Lower lobe of right lung (tissue), 2 donors: ENCODE data around the gene DCTN2. TPM values are rescaled to one million over a fixed set of nuclear protein-coding genes. Genes with fewer than 3 reads are reported as not detected.
"Not testable (repeated sequence)": the region's sequence is repeated elsewhere in the genome, so short reads cannot be mapped to it uniquely, and the experiment has no call there.

Experiments used
- ATAC-seq, 2 donors: fragments of 200-7000 bp; cut with Tn5 transposase; one replicate each; pipeline ENCODE4 v1.9.1; 2020 to 2022; ENCODE audit warnings: mild to moderate bottlenecking in 2 of 2, moderate library complexity in 2 of 2
- DNase-seq: peaks from one replicate; pipeline ENCODE4 v3.0.0-alpha.2; 2020
- H3K27ac ChIP-seq: fragments of 200-600 bp; one replicate; pipeline ENCODE4 v1.8.0; 2022
- H3K27me3 ChIP-seq: fragments of 200-600 bp; one replicate; pipeline ENCODE4 v1.8.0; 2022; ENCODE audit warnings: low read depth
- H3K36me3 ChIP-seq: fragments of 200-600 bp; one replicate; pipeline ENCODE4 v1.8.0; 2022; ENCODE audit warnings: mild to moderate bottlenecking
- H3K4me1 ChIP-seq: fragments of 200-600 bp; one replicate; pipeline ENCODE4 v1.8.0; 2022
- H3K4me3 ChIP-seq: fragments of 200-600 bp; one replicate; pipeline ENCODE4 v1.8.0; 2022; ENCODE audit warnings: mild to moderate bottlenecking
- H3K9me3 ChIP-seq: fragments of 200-600 bp; one replicate; pipeline ENCODE4 v1.8.0; 2022
- CTCF ChIP-seq: fragments of 200-600 bp; IDR thresholded peaks from one replicate; pipeline ENCODE4 v1.8.0; 2022; ENCODE audit warnings: antibody characterized with exemption, mild to moderate bottlenecking
- intact Hi-C: fragments of 100-400 bp; cut with DNase I; formaldehyde crosslinking; loops from one replicate; pipeline ENCODE4 v1.11.0; 2022
- total RNA-seq: library from RNA; stranded (reverse); fragmentation: NEBNext Ultra II Directional; extraction: Animal tissue kit (Norgen Biotek cat#: 25700); gene quantifications from one replicate; pipeline ENCODE4 v1.2.1, GENCODE V29; 2021
- donor health status: DM: no; HTN: yes; CAD: no; lungs with severe emphysema.

The DCTN2 gene
- total RNA-seq, 1 donor from 2014 or later: 88.3 TPM

DNA sequence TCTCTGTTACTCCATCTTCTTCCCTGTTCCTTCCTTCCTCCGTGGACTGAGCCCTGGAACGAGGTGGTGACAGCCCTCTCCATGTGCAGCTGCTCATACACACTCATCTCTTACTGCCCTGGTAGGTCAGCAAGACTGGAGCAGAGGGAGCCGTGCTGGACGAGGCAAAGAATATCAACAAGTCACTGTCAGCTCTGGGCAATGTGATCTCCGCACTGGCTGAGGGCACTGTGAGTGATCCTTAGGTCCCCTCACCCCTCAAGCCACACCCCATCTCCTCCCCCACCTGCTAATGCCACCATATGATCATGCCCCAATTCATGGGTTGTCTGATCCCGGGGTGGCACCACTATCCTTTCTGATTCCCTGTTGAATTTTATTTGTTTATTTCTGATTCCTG lies 21.8 kb upstream of the DCTN2 start:
- Histone ChIP-seq H3K27ac (no peak overlapping the region), H3K9me3 (no peaks in the 10 kb centered on the region), H3K4me1 (no peaks in the 10 kb centered on the region), H3K36me3 (no peaks in the 10 kb centered on the region), H3K27me3 (no peaks in the 10 kb centered on the region), H3K4me3 (no peak overlapping the region)
- DNase-seq: no peak
- intact Hi-C loops: no loop called here
- peak in 1 of 2 donors; percentile 22 for ATAC-seq
- no peak for TF ChIP-seq CTCF

- Histone ChIP-seq H3K36me3 (no peaks in the 10 kb centered on the region), H3K27ac (no peak overlapping the region), H3K4me3 (no peak overlapping the region), H3K9me3 (no peaks in the 10 kb centered on the region), H3K4me1 (no peaks in the 10 kb centered on the region), H3K27me3 (peaks cover 3% of the 10 kb centered on the region)
- no peak for ATAC-seq
- intact Hi-C loops: no loop called here
- TF ChIP-seq CTCF: no peak
- no peak for DNase-seq
Observed at GRCh38 chr12:57564178-57564740, 17.3 kb upstream of the DCTN2 start.

DNA sequence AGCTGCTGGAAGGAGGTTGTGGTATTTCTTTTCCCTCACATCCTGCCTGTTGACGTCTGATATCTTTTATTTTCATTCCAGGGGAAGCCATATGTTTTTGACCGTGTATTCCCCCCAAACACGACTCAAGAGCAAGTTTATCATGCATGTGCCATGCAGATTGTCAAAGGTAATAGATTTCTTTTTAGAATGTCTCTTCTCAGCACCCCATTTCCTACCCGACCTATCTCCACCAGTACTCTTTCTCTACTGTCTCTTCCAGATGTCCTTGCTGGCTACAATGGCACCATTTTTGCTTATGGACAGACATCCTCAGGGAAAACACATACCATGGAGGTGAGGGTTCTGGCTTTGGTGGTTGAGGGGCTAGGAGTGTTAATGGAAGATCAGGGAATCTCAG lies 16.4 kb upstream of the DCTN2 start:
- ATAC-seq: no peak
- Histone ChIP-seq H3K9me3 (no peaks in the 10 kb centered on the region), H3K4me3 (no peak overlapping the region), H3K27me3 (peaks cover 3% of the 10 kb centered on the region), H3K36me3 (no peaks in the 10 kb centered on the region), H3K27ac (no peak overlapping the region), H3K4me1 (no peaks in the 10 kb centered on the region)
- no peak for DNase-seq
- TF ChIP-seq CTCF: no peak
- intact Hi-C loops: no loop called here

GRCh38 chr12:57561117-57561516 lies 14.1 kb upstream of the DCTN2 start:
- H3K4me3 ChIP-seq, DNase-seq, H3K9me3 ChIP-seq, H3K27ac ChIP-seq, H3K4me1 ChIP-seq, ATAC-seq, intact Hi-C loops, H3K36me3 ChIP-seq, H3K27me3 ChIP-seq: not testable (repeated sequence)

- Histone ChIP-seq H3K9me3 (no peaks in the 10 kb centered on the region), H3K36me3 (no peaks in the 10 kb centered on the region), H3K27ac (no peak overlapping the region), H3K4me1 (no peaks in the 10 kb centered on the region), H3K4me3 (no peak overlapping the region), H3K27me3 (peaks cover 3% of the 10 kb centered on the region)
- TF ChIP-seq CTCF: no peak
- no peak for DNase-seq
- no peak for ATAC-seq
- intact Hi-C loops: no loop called here
Observed at GRCh38 chr12:57560516-57560915, 13.5 kb upstream of the DCTN2 start.

DNA sequence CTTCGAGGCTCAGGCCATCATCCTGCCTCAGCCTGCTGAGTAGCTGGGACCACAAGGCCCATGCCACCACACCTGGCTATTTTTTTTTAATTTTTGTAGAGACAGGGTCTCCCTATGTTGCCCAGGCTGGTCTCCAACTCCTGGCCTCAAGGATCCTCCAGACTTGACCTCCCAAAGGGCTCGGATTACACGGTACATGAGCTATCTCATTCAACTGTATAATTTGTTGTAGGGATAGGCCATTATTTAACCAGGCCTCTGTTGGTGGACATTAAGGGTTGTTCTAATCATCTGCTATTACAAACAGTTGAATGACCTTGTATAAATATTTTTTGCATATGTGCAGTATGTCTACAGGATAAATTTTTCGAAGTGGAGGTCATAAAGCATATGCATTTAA lies 11.9 kb upstream of the DCTN2 start:
- no peaks in the 10 kb centered on the region for H3K36me3 ChIP-seq
- H3K4me3 ChIP-seq: no peak overlapping the region
- intact Hi-C loops: no loop called here
- ATAC-seq (no peak), DNase-seq (no peak)
- H3K9me3 ChIP-seq: no peaks in the 10 kb centered on the region
- no peaks in the 10 kb centered on the region for H3K4me1 ChIP-seq
- H3K27ac ChIP-seq: no peak overlapping the region
- peaks cover 3% of the 10 kb centered on the region for H3K27me3 ChIP-seq
- no peak for TF ChIP-seq CTCF
